ENCODE results near the gene EEF2K.
"Not testable (repeated sequence)": the region's sequence is repeated elsewhere in the genome, so short reads cannot be mapped to it uniquely, and the experiment has no call there.

EEF2K gene

GRCh38 chr16:22213236-22213635, 7.2 kb downstream of the EEF2K start:
- no peak for DNase-seq

GRCh38 chr16:22213801-22214200, 7.7 kb downstream of the EEF2K start:
- no peak for DNase-seq

- DNase-seq: no peak
These were observed 8.3 kb downstream of the EEF2K start for GRCh38 chr16:22214402-22214801.

- DNase-seq: no peak
These were observed 8.8 kb downstream of the EEF2K start for GRCh38 chr16:22214889-22215288.

- no peak for DNase-seq
These were observed 10.2 kb downstream of the EEF2K start for GRCh38 chr16:22216191-22216831.

- DNase-seq: not testable (repeated sequence)
These were observed 10.8 kb downstream of the EEF2K start for GRCh38 chr16:22216832-22217225.

- DNase-seq: no peak
These were observed 12.0 kb downstream of the EEF2K start for GRCh38 chr16:22217890-22218730.

- DNase-seq: no peak
These were observed 13.5 kb downstream of the EEF2K start for GRCh38 chr16:22219389-22220068.

GRCh38 chr16:22220069-22220440, 14.0 kb downstream of the EEF2K start:
- DNase-seq: no peak

- no peak for DNase-seq
These were observed 14.6 kb downstream of the EEF2K start for GRCh38 chr16:22220714-22221113.

- no peak for DNase-seq
These were observed 15.9 kb downstream of the EEF2K start for GRCh38 chr16:22222006-22222405.

- no peak for DNase-seq
These were observed 16.9 kb downstream of the EEF2K start for GRCh38 chr16:22222998-22223397.

GRCh38 chr16:22225060-22225459, 19.0 kb downstream of the EEF2K start:
- DNase-seq: no peak

- DNase-seq: no peak
These were observed 23.8 kb downstream of the EEF2K start for GRCh38 chr16:22229889-22230288.

- DNase-seq: no peak
These were observed 26.4 kb downstream of the EEF2K start for GRCh38 chr16:22232277-22233036.

- DNase-seq: no peak
These were observed 26.9 kb downstream of the EEF2K start for GRCh38 chr16:22233037-22233372.

- no peak for DNase-seq
These were observed 30.0 kb downstream of the EEF2K start for GRCh38 chr16:22235839-22236745.

- DNase-seq: no peak
These were observed 33.2 kb downstream of the EEF2K start for GRCh38 chr16:22239131-22239805.

- no peak for DNase-seq
These were observed 34.1 kb downstream of the EEF2K start for GRCh38 chr16:22240023-22240710.

GRCh38 chr16:22250522-22250921, 44.4 kb downstream of the EEF2K start:
- no peak for DNase-seq

- DNase-seq: no peak
These were observed 46.2 kb downstream of the EEF2K start for GRCh38 chr16:22252317-22252716.

All from NCI-H1417 (cell line).